Karpas-422 (cell line): ENCODE data around the gene RIPK4. TPM values are rescaled to one million over a fixed set of nuclear protein-coding genes. Genes with fewer than 3 reads are reported as not detected.

Experiments used
- DNase-seq: peaks from one replicate; pipeline ENCODE4 v3.0.0-alpha.2; 2015
- H2AFZ ChIP-seq: fragments of 200-600 bp; sonication (generic); 2 replicates; pipeline ENCODE4 v1.6.1; 2014; ENCODE audit warnings: antibody characterized with exemption, low read length, mixed read lengths
- H3K27ac ChIP-seq: fragments of 200-600 bp; sonication (generic); 2 replicates; pipeline ENCODE4 v1.5.1; 2014; ENCODE audit warnings: mild to moderate bottlenecking, low read length, moderate library complexity
- H3K27me3 ChIP-seq: fragments of 200-600 bp; sonication (generic); 2 replicates; pipeline ENCODE4 v1.6.1; 2014; ENCODE audit warnings: low read length, mixed read lengths
- H3K36me3 ChIP-seq: fragments of 200-600 bp; sonication (generic); 2 replicates; pipeline ENCODE4 v1.6.1; 2014; ENCODE audit warnings: low read length, mixed read lengths; ENCODE audit not compliant: insufficient read depth
- H3K4me1 ChIP-seq: fragments of 200-600 bp; sonication (generic); 2 replicates; pipeline ENCODE4 v1.6.1; 2014; ENCODE audit warnings: mild to moderate bottlenecking, low read length, mixed read lengths
- H3K4me2 ChIP-seq: fragments of 200-600 bp; sonication (generic); 2 replicates; pipeline ENCODE4 v1.6.1; 2014; ENCODE audit warnings: low read length, low read depth, mild to moderate bottlenecking; ENCODE audit not compliant: poor library complexity, severe bottlenecking
- H3K4me3 ChIP-seq: fragments of 200-600 bp; sonication (generic); 2 replicates; pipeline ENCODE4 v1.5.1; 2014; ENCODE audit warnings: mild to moderate bottlenecking, antibody characterized with exemption, low read length, mixed read lengths
- H3K79me2 ChIP-seq: fragments of 200-600 bp; sonication (generic); 2 replicates; pipeline ENCODE4 v1.6.1; 2014; ENCODE audit warnings: mild to moderate bottlenecking, low read length, mixed read lengths
- H3K9ac ChIP-seq: fragments of 200-600 bp; sonication (generic); 2 replicates; pipeline ENCODE4 v1.6.0; 2014; ENCODE audit warnings: low read length
- H3K9me2 ChIP-seq: fragments of 200-600 bp; sonication (generic), shearing (Covaris generic); replicated peaks from 2 replicates; pipeline ENCODE4 v1.6.0; 2014; ENCODE audit warnings: mild to moderate bottlenecking, low read length, moderate library complexity; ENCODE audit not compliant: insufficient read depth
- H3K9me3 ChIP-seq: fragments of 300-700, 200-600 bp; sonication (generic); 2 replicates; pipeline ENCODE4 v1.6.1; 2014; ENCODE audit warnings: low read length, mixed read lengths
- H4K20me1 ChIP-seq: fragments of 200-600 bp; sonication (generic); 2 replicates; pipeline ENCODE4 v1.6.1; 2014; ENCODE audit warnings: mild to moderate bottlenecking, antibody characterized with exemption, low read length, low read depth; ENCODE audit not compliant: insufficient read depth
- small RNA-seq: library from RNA; depleted of rRNA; stranded (forward); fragments of <200 nt; gene quantifications from one replicate; pipeline ENCODE3, GENCODE V24; 2014
- total RNA-seq: library from RNA; depleted of rRNA; stranded (reverse); fragments of >200 nt; shearing (Covaris generic); gene quantifications from 2 replicates; pipeline ENCODE4 v1.2.3, GENCODE V29; 2014; ENCODE audit warnings: low replicate concordance; rRNA removed

RIPK4 gene
- total RNA-seq, 1 experiment from 2014 or later = not detected

- H3K36me3 ChIP-seq = no peaks in the 10 kb centered on the region
- H2AFZ ChIP-seq = no peak overlapping the region
- H3K27me3 ChIP-seq = no peaks in the 10 kb centered on the region
- no peaks in the 10 kb centered on the region for H4K20me1 ChIP-seq
- H3K4me3 ChIP-seq = no peak overlapping the region
- no peaks in the 10 kb centered on the region for H3K9me3 ChIP-seq
- no peak for DNase-seq
- no peak overlapping the region for H3K4me2 ChIP-seq
- H3K79me2 ChIP-seq = no peaks in the 10 kb centered on the region
- H3K9me2 ChIP-seq = no peaks in the 10 kb centered on the region
- no peak overlapping the region for H3K27ac ChIP-seq
- H3K9ac ChIP-seq = no peak overlapping the region
- no peaks in the 10 kb centered on the region for H3K4me1 ChIP-seq
These were observed 74.7 kb downstream of the RIPK4 start for GRCh38 chr21:41692185-41692565.

GRCh38 chr21:41691205-41692184 lies 75.4 kb downstream of the RIPK4 start:
- H2AFZ ChIP-seq = no peak overlapping the region
- DNase-seq = no peak
- H3K27me3 ChIP-seq = no peaks in the 10 kb centered on the region
- no peaks in the 10 kb centered on the region for H3K36me3 ChIP-seq
- H3K4me2 ChIP-seq = no peak overlapping the region
- no peaks in the 10 kb centered on the region for H3K9me3 ChIP-seq
- H3K9me2 ChIP-seq = no peaks in the 10 kb centered on the region
- H3K4me3 ChIP-seq = no peak overlapping the region
- H3K27ac ChIP-seq = no peak overlapping the region
- H3K4me1 ChIP-seq = no peaks in the 10 kb centered on the region
- no peaks in the 10 kb centered on the region for H4K20me1 ChIP-seq
- no peak overlapping the region for H3K9ac ChIP-seq
- H3K79me2 ChIP-seq = no peaks in the 10 kb centered on the region

Small RNAs within 50 kb of the gene (small RNA-seq; reads per million reads assigned to genes)
- not detected for gene MIR6814

Other genes starting within 250 kb of the RIPK4 start
- 3.0 and 14.6 TPM in 2 replicates for gene PRDM15, start 112.3 kb upstream of the RIPK4 start, total RNA-seq
- 0.07 TPM in 1 of 2 replicates, not detected in the other for gene C2CD2, start 187.0 kb upstream of the RIPK4 start, total RNA-seq
- gene ZBTB21, start 243.3 kb upstream of the RIPK4 start, total RNA-seq = 1.2 and 2.8 TPM in 2 replicates